Right ventricle myocardium superior (tissue), 1 donor: ENCODE measurements around the gene ITLN2. TPM values are rescaled to one million over a fixed set of nuclear protein-coding genes. Genes with fewer than 3 reads are reported as not detected.
"Not testable (repeated sequence)": the region's sequence is repeated elsewhere in the genome, so short reads cannot be mapped to it uniquely, and the experiment has no call there.

Source experiments
- ATAC-seq: fragments of 200-7000 bp; cut with Tn5 transposase; one replicate; pipeline ENCODE4 v1.9.1; 2020; ENCODE audit warnings: mild to moderate bottlenecking; ENCODE audit not compliant: poor library complexity
- DNase-seq: peaks from one replicate; pipeline ENCODE4 v3.0.0-alpha.2; 2020
- intact Hi-C: fragments of 100-400 bp; cut with DNase I; formaldehyde crosslinking; loops from one replicate; pipeline ENCODE4 v1.11.2; 2022
- total RNA-seq: library from RNA; stranded (reverse); fragmentation: NEBNext Ultra II Directional; extraction: Animal tissue kit (Norgen Biotek cat#: 25700); gene quantifications from one replicate; pipeline ENCODE4 v1.2.1, GENCODE V29; 2021
- donor health status: DM: no; HTN: yes; CAD: no; lungs with severe emphysema.

The ITLN2 gene
- total RNA-seq, 1 donor from 2014 or later = not detected

DNA sequence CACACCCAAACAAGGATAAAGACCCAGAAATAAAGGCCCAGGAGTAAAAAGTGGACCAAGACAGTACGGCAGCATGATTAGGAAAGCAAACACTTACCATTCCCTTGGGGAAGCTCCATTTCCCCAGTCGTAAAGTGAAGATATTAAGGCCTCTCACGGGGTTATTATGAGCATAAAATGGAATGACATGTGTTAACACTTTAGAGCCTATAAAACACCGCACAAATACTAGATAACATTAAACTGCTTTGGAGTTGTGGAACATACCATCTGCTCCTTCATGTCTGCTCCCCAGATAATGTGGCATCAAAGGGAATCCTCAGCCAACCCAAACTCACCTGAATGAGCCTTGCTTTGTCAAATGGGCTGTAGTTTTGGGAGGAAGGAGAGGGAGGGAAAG, 8.9 kb upstream of the ITLN2 start:
- intact Hi-C loops = no loop called here
- ATAC-seq (no peak), DNase-seq (no peak)

DNA sequence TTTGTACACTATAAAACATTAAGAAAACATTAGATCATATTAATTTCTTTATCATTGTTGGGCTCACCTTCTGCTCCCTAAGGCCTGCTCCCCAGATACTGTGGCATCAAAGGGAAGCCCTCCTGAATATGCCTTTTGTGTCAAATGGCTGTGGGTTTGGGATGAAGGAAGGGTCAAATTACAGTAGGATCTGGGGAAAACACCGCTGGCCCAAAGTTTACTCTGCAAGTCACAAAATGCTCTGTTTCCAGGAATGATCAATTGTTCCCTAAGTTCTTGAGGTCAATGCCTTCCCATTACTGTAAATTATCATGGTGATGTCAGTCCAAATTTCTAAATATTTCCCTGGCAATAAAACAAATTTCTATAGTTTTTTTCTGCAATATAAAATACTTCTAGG, 6.8 kb upstream of the ITLN2 start:
- ATAC-seq (no peak), DNase-seq (no peak)
- intact Hi-C loops = no loop called here

DNA sequence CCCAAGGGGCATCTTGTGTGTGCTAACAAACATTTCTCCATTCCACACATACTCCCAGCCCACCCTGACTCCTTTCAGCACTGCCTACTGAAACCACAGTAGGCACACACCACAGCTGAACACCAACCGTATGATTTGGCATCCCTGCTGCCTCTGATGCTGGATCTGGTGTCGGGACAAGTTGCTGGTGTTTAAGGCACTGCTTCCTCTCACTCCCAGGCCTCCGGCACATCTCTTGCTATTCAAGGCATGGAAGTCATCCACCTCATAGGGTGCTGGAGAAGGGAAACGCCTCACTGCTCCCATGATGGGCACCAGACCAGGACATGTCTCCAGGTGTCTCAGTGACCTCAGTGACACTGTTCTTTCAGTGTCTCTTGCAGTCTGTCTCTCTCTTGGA, 2.4 kb upstream of the ITLN2 start:
- ATAC-seq (no peak), DNase-seq (no peak)
- intact Hi-C loops = no loop called here

DNA sequence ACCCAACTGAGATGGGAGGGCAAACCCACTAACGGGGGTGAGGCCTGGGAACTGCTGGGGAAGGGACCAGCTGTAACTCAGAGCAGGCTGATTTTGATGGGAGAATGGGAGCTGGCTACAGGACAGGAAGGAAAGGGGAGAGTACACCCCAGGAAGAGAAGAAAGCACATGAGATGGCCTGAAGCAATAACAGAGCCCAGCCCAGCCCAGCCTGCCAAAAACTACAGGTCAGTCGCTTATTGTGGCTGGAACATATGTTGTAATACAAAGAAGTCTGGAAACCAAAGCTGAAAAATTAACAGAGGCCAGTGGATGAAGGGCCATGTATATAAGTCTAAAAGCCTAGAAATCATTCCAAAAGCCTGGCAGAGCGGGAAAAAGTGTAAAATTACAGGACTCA, 1.6 kb downstream of the ITLN2 start:
- intact Hi-C loops = loop anchor here (5.0 kb wide), 2 partner anchors 116 to 226 kb away; no protein-coding TSS in a partner anchor

DNA sequence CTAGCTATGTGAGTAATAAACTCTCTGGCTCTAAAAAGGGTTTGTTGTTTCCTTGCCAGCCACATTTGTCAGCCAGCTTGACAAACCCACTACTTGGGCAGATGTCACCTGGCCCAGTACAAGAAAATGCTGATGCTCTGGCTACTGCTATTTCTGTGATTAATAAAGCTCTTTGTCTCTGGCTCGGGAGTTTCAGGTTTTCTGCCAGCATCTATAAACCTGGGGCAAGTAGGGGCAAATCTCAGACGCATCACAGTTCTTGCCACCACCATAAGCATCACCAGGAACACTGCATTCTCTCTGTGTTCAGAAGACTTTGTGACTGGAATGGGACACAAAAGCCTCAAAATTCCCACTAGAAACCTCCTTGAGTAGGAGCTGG, 2.5 kb downstream of the ITLN2 start:
- ATAC-seq = no peak
- intact Hi-C loops = loop anchor here (5.0 kb wide), 2 partner anchors 115 to 225 kb away; no protein-coding TSS in a partner anchor
- no peak for DNase-seq

More for the DNA sequence above, 1.6 kb downstream of the ITLN2 start:
- DNase-seq (no peak), ATAC-seq (no peak)

DNA sequence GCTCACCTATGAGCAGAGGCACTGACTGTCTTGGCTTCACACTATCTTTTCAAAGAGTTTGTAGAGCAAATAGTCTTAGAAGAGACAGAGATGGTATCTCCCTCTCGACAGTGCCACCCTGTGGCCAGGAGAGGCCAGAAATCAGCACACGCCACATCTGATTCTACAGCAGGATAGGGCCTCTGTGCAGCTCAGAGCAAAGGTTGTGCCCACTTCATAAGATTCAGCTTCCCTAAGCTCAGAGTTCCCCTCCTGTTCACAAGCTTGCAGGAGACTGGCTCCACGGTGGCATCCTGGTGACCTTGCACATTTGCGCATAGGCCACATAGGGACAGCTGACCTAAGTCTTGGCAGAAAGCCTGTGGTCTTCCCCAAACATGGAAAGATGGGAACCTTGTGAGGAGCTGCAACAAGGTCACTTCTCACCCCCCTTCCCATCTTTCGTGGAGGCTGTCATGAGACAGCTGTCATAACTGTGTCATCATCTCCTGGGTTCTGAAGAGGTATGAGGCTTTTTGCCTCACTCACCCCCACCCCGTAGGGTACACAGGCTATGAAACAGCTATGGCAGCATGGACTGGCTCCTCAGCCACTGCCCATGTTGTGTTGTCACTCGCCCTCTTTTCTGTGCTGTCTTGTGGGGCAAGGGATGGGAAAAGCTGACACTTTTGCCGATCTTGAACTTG, 3.0 kb downstream of the ITLN2 start:
- ATAC-seq = peak; percentile 88
- DNase-seq = peak; percentile 69
- intact Hi-C loops = loop anchor here (5.0 kb wide), 2 partner anchors 114 to 224 kb away; no protein-coding TSS in a partner anchor

GRCh38 chr1:160950657-160951056, 4.0 kb downstream of the ITLN2 start:
- DNase-seq (no peak), ATAC-seq (no peak)
- intact Hi-C loops = loop anchor here (5.0 kb wide), 2 partner anchors 113 to 223 kb away; no protein-coding TSS in a partner anchor

DNA sequence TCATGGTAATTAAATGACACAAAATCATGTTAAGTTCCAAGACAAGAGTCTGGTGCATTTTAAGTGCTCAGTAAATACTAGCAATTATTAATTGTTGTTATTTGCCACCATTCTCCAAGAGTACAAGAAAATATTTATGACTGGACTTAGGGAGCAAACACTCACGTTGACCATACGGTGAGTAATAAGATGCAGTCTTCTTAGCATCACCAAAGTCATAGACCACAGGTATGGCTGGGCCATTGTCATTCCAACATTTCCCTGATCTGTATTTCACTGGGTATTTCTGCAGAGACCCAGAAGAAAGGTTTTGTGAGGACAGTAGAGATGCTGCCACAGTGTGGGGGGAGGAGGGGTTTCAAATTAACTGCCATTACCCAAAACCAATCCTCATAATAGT, 4.7 kb downstream of the ITLN2 start:
- no peak for DNase-seq
- intact Hi-C loops = loop anchor here (5.0 kb wide), 2 partner anchors 113 to 223 kb away; no protein-coding TSS in a partner anchor
- ATAC-seq = no peak

DNA sequence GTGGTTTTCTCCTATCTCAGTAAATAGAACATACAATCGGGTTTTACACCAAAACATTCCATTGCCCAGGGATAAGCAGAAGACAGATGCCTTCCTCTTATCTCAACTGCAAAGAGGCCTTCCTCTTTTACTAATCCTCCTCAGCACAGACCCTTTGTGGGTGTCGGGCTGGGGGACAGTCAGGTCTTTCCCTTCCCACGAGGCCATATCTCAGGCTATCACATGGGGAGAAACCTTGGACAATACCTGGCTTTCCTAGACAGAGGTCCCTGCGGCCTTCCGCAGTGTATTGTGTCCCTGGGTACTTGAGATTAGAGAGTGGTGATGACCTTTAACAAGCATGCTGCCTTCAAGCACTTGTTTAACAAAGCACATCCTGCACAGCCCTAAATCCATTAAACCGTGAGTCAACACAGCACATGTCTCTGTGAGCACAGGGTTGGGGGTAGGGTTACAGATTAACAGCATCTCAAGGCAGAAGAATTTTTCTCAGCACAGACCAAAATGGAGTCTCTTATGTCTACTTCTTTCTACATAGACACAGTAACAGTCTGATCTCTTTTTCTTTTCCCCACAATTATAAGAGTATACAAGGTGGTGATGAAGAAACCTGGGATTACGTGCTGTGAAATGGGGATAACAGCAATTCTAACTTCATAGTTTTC, 5.3 kb downstream of the ITLN2 start:
- DNase-seq, intact Hi-C loops, ATAC-seq: not testable (repeated sequence)

DNA sequence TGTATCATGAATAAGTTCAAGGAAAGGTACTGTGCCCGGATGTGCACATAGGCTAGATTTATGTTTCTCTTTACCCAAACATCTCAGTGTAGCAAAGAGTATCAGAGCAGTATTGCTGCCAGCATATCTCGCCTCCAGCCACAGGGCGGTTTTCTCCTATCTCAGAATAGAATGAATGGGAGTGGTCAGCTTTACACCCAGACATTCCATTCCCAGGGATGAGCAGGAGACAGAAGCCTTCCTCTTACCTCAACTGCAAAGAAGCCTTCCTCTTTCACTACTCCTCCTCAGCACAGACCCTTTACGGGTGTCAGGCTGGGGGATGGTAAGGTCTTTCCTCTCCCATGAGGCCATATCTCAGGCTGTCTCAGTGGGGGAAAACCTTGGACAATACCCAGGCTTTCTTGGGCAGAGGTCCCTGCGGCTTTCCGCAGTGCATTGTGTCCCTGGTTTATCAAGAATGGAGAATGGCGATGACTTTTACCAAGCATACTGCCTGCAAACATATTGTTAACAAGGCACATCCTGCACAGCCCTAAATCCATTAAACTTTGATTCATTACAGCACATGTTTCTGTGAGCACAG, 7.3 kb downstream of the ITLN2 start:
- ATAC-seq, intact Hi-C loops: not testable (repeated sequence)

DNA sequence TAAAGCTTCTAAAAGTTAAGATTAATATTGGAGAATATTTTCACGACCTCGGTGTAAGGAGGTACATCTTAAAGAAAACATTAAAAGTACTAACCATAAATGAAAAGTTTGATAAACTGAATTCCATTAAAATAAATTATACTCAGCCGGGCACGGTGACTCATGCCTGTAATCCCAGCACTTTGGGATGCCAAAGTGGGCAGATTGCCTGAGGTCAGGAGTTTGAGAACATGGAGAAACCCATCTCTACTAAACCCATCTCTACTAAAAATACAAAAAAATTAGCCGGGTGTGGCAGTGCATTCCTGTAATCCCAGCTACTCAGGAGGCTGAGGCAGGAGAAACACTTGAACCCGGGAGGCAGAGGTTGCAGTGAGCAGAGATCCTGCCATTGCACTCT, 8.7 kb downstream of the ITLN2 start:
- ATAC-seq, DNase-seq, intact Hi-C loops: not testable (repeated sequence)

More for the DNA sequence above, 7.3 kb downstream of the ITLN2 start:
- not testable (repeated sequence) for DNase-seq

DNA sequence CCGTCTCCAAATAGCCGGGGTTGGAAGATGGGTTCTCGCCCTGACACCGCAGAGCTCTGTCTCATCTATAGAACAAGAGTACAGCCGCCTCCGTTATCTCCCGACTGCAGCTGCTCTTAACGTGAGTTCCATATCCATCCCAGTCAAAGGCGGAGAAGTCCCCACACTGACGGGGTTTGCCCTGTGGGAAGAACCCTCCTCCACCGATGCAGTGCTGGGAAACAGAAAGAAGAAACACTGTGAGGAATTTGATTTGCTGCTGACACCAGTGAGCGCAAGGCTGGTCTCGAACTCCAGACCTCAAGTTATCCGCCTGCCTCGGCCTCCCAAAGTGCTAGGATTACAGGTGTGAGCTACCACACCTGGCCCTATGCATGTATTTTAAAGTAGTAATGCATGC, 9.5 kb downstream of the ITLN2 start:
- ATAC-seq (no peak), DNase-seq (no peak)
- intact Hi-C loops = no loop called here

DNA sequence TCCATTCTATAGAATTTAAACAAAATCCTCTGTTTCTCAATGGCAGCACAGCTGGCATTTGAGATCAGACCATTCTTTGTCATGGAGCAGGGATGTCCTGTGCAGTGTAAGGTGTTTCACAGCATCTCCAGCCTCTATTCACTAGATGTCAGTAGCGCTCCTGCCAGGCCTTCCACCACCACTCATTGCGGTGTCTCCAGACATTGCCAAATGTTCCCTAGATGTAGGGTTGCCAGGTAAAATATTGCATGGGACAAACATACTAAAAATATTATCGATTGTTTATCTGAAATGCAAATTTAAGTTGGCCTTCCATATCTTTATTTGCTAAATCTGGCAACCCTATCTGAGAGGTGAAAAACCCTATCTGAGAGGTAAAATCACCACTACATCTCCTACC, 11.7 kb downstream of the ITLN2 start:
- DNase-seq (no peak), ATAC-seq (no peak)
- intact Hi-C loops = no loop called here

GRCh38 chr1:160936666-160937065, 17.9 kb downstream of the ITLN2 start:
- intact Hi-C loops, ATAC-seq, DNase-seq: not testable (repeated sequence)

DNA sequence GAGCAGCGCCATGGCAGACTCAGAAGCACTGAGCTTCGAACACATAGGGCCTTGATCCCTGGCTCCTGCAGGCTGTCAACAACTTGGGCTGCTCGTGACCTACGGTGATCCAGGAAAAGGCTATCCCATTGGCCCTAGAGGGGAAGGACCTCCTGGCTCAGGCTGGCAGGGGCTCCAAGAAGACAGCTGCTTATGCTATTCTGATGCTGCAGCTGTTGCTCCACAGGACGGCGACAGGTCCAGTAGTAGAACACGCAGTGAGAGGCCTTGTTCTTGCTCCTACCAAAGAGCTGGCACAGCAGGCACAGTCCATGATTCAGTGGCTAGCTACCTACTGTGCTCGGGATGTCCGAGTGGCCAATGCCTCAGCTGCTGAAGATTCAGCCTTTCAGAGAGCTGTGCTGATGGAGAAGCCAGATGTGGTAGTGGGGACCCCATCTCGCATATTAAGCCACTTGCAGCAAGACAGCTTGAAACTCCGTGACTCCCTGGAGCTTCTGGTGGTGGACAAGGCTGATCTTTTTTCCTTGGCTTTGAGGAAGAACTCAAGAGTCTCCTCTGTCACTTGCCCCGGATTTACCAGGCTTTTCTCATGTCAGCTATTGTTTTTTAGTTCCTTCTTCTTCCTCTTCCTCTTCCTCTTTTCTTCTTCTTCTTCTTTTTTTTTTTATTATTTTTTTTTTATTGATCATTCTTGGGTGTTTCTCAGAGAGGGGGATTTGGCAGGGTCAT, 18.9 kb downstream of the ITLN2 start:
- ATAC-seq = no peak

DNA sequence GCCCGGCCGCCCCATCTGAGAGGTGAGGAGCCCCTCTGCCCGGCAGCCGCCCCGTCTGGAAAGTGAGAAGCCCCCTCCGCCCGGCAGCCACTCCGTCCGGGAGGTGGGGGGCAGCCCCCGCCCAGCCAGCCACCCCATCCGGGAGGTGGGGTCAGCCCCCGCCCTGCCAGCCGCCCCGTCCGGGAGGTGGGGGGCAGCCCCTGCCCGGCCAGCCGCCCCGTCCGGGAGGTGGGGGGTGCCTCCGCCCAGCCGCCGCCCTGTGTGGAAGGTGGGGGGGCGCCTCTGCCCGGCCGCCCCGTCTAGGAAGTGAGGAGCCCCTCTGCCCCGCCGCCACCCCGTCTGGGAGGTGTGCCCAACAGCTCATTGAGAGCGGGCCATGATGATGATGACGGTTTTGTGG, 21.3 kb downstream of the ITLN2 start:
- ATAC-seq, intact Hi-C loops, DNase-seq: not testable (repeated sequence)

More for the DNA sequence above, 18.9 kb downstream of the ITLN2 start:
- DNase-seq = no peak
- intact Hi-C loops = no loop called here

- intact Hi-C loops = no loop called here
- DNase-seq (no peak), ATAC-seq (no peak)
Measured at GRCh38 chr1:160925652-160926244, 28.9 kb downstream of the ITLN2 start.

GRCh38 chr1:160924791-160925651, 29.6 kb downstream of the ITLN2 start:
- DNase-seq (no peak), ATAC-seq (no peak)
- intact Hi-C loops = no loop called here
